B cell (primary cell): Measurements from ENCODE around the gene ZC3H18. TPM values are rescaled to one million over a fixed set of nuclear protein-coding genes. Genes with fewer than 3 reads are reported as not detected.

Experiments used
- ATAC-seq: fragments of 200-7000 bp; cut with Tn5 transposase; one replicate; pipeline ENCODE4 v1.10.0; 2021; ENCODE audit warnings: low read depth, mild to moderate bottlenecking, moderate number of reproducible peaks, moderate library complexity
- CTCF ChIA-PET: fragments of 350-600 bp; sonication (Branson Sonifier 250); formaldehyde crosslinking; loops from one replicate; lab custom pipeline; 2021; ENCODE audit warnings: antibody characterized with exemption, inconsistent platforms; lab: Charles Lee
- POLR2A ChIA-PET: fragments of 350-600 bp; sonication (Branson Sonifier 250); formaldehyde crosslinking; loops from one replicate; lab custom pipeline; 2021; ENCODE audit warnings: antibody characterized with exemption; lab: Charles Lee
- DNase-seq: peaks from one replicate; pipeline ENCODE4 v3.0.0; 2013
- H2AFZ ChIP-seq: 2 replicates; pipeline ENCODE4 v1.6.1; 2012; ENCODE audit warnings: mild to moderate bottlenecking, low read depth, low read length; ENCODE audit not compliant: insufficient read depth, poor library complexity, severe bottlenecking
- H3K27ac ChIP-seq, 2 donors: 1 replicate in 1 of 2; 2 replicates in 1 of 2; pipeline ENCODE4 v1.5.1; 2012 to 2013; ENCODE audit warnings: low read length in 2 of 2, mild to moderate bottlenecking in 2 of 2, moderate library complexity in 1 of 2
- H3K27me3 ChIP-seq, 4 experiments: fragments of 200-600 bp in 1 of 4; sonication (generic) in 1 of 4; replicated peaks in 1 of 4; 1 replicate in 2 of 4; 2 replicates in 2 of 4; pipeline versions ENCODE4 v1.6.1 to v1.7.0; 2013 to 2016; ENCODE audit warnings: low read length in 3 of 4, mild to moderate bottlenecking in 2 of 4, mixed read lengths in 1 of 4, moderate library complexity in 1 of 4; ENCODE audit not compliant: insufficient read depth in 4 of 4, control insufficient read depth in 3 of 4; ENCODE audit errors: control extremely low read depth in 1 of 4
- H3K36me3 ChIP-seq, 2 experiments: replicated peaks in 1 of 2; 1 replicate in 1 of 2; 2 replicates in 1 of 2; pipeline versions ENCODE4 v1.6.1 to v1.7.1; 2013; ENCODE audit warnings: low read length in 1 of 2; ENCODE audit not compliant: insufficient read depth in 2 of 2, control insufficient read depth in 1 of 2; ENCODE audit errors: control extremely low read depth in 1 of 2, extremely low read depth in 1 of 2
- H3K4me1 ChIP-seq, 2 donors: fragments of 200-600 bp in 1 of 2; sonication (generic) in 1 of 2; 1 replicate in 1 of 2; 2 replicates in 1 of 2; pipeline versions ENCODE4 v1.5.1 to v1.6.1; 2013 to 2017; ENCODE audit warnings: low read length in 2 of 2; ENCODE audit not compliant: control insufficient read depth in 2 of 2, insufficient read depth in 2 of 2
- H3K4me2 ChIP-seq: replicated peaks from 2 replicates; pipeline ENCODE3; 2012; ENCODE audit warnings: mild to moderate bottlenecking, low read depth, low read length; ENCODE audit not compliant: poor library complexity, severe bottlenecking
- H3K4me3 ChIP-seq, 5 experiments: fragments of 200-600 bp in 1 of 5; sonication (generic) in 1 of 5; 1 replicate in 3 of 5; 2 replicates in 2 of 5; pipeline versions ENCODE4 v1.5.1 to v1.7.0; 2011 to 2016; ENCODE audit warnings: low read length in 4 of 5, mild to moderate bottlenecking in 4 of 5, low read depth in 2 of 5, control low read depth in 1 of 5, moderate library complexity in 1 of 5; ENCODE audit not compliant: insufficient read depth in 1 of 5; ENCODE audit errors: control extremely low read depth in 1 of 5, extremely low read depth in 1 of 5
- H3K79me2 ChIP-seq: fragments of 200-600 bp; sonication (generic); one replicate; pipeline ENCODE4 v1.6.0; 2016; ENCODE audit warnings: low read length; ENCODE audit not compliant: control insufficient read depth, insufficient read depth
- H3K9ac ChIP-seq: fragments of 200-600 bp; sonication (generic); 2 replicates; pipeline ENCODE4 v1.6.1; 2017; ENCODE audit warnings: mild to moderate bottlenecking, low read length, moderate library complexity
- H3K9me3 ChIP-seq, 3 donors: one replicate each; pipeline versions ENCODE4 v1.6.1 to v1.7.1; 2013; ENCODE audit warnings: low read length in 2 of 3; ENCODE audit not compliant: control insufficient read depth in 2 of 3, insufficient read depth in 1 of 3; ENCODE audit errors: control extremely low read depth in 1 of 3
- H4K20me1 ChIP-seq: 2 replicates; pipeline ENCODE4 v1.6.0; 2012; ENCODE audit warnings: mild to moderate bottlenecking, low read length; ENCODE audit not compliant: insufficient read depth, control insufficient read depth, poor library complexity, severe bottlenecking
- H3K27ac Mint-ChIP-seq: one replicate; pipeline ENCODE4 v1.8.0; 2021; ENCODE audit warnings: mixed read lengths
- H3K27me3 Mint-ChIP-seq: one replicate; pipeline ENCODE4 v1.8.0; 2021; ENCODE audit warnings: mixed read lengths
- H3K4me1 Mint-ChIP-seq: one replicate; pipeline ENCODE4 v1.8.0; 2021; ENCODE audit warnings: mixed read lengths
- H3K4me3 Mint-ChIP-seq: one replicate; pipeline ENCODE4 v1.8.0; 2021; ENCODE audit warnings: mixed read lengths
- H3K9me3 Mint-ChIP-seq: one replicate; pipeline ENCODE4 v1.8.0; 2022; ENCODE audit warnings: mixed read lengths; ENCODE audit not compliant: insufficient read depth
- CTCF ChIP-seq: fragments of 200-600 bp; IDR thresholded peaks from one replicate; pipeline ENCODE4 v1.8.0; 2022; ENCODE audit warnings: antibody characterized with exemption, mild to moderate bottlenecking
- EZH2 ChIP-seq: IDR thresholded peaks from 2 replicates; pipeline ENCODE4 v1.6.1; 2012; ENCODE audit warnings: borderline replicate concordance, low read depth, mild to moderate bottlenecking, moderate library complexity, low read length; ENCODE audit not compliant: insufficient read depth, poor library complexity, severe bottlenecking
- WGBS: methylation state at CpG from one replicate; pipeline ENCODE4 v1.1.5; 2013; ENCODE audit warnings: missing lambda C conversion rate; ENCODE audit not compliant: insufficient coverage; 5-methylcytosine and 5-hydroxymethylcytosine counted together
- intact Hi-C: fragments of 100-400 bp; cut with micrococcal nuclease; formaldehyde crosslinking; loops from one replicate; pipeline ENCODE4 v1.10.0; 2022
- polyA plus RNA-seq: library from polyadenylated mRNA; depleted of rRNA; stranded (reverse); fragments of >200 nt; gene quantifications from 2 replicates; pipeline ENCODE4 v1.2.3, GENCODE V29; 2012
- total RNA-seq, 2 donors: library from RNA; stranded (reverse); fragments of 120-200 nt in 1 of 2; gene quantifications; 1 replicate in 1 of 2; 2 replicates in 1 of 2; pipeline versions ENCODE4 v1.2.3 to v1.2.4, GENCODE V29; 2013 to 2022

Gene ZC3H18
- total and polyA plus RNA-seq, 2 donors (not counting 1 experiment from before 2014, with no cell fraction given), result 40.4 to 74.2 TPM

- H3K27me3 Mint-ChIP-seq, result no peaks in the 10 kb centered on the region
- no peak overlapping the region for H3K4me2 ChIP-seq
- H3K27me3 ChIP-seq, result no peaks in the 10 kb centered on the region
- H4K20me1 ChIP-seq, result peaks cover 79% of the 10 kb centered on the region
- no peak overlapping the region for H3K27ac ChIP-seq
- no peaks in the 10 kb centered on the region for H3K4me1 Mint-ChIP-seq
- H3K79me2 ChIP-seq, result peaks cover 75% of the 10 kb centered on the region
- intact Hi-C loops, result no loop called here
- ChIA-PET POLR2A (no interaction called here), CTCF (no interaction called here)
- no peak overlapping the region for H3K9ac ChIP-seq
- H3K4me3 Mint-ChIP-seq, result no peak overlapping the region
- H3K36me3 ChIP-seq, result peaks cover 0 to 45% of the 10 kb centered on the region in 2 experiments
- DNase-seq (no peak), ATAC-seq (no peak)
- H3K9me3 ChIP-seq, result no peaks in the 10 kb centered on the region
- H2AFZ ChIP-seq, result no peak overlapping the region
- H3K9me3 Mint-ChIP-seq, result no peaks in the 10 kb centered on the region
- no peak overlapping the region for H3K4me3 ChIP-seq
- no peak for TF ChIP-seq CTCF
- 96% methylated on average over 10 of the region's 12 CpGs for WGBS
- no peak overlapping the region for H3K27ac Mint-ChIP-seq
- no peaks in the 10 kb centered on the region for H3K4me1 ChIP-seq
These were observed 46.5 kb downstream of the ZC3H18 start for GRCh38 chr16:88616736-88617135.

- ATAC-seq, result no peak
- 97% methylated on average over 19 of the region's 20 CpGs for WGBS
- TF ChIP-seq EZH2 (no peak), CTCF (no peak)
These were observed 47.2 kb downstream of the ZC3H18 start for GRCh38 chr16:88617268-88618031.

More at GRCh38 chr16:88617268-88618031, 47.2 kb downstream of the ZC3H18 start:
- no peak overlapping the region for H3K27ac ChIP-seq
- H3K4me3 ChIP-seq, result no peak overlapping the region
- no peaks in the 10 kb centered on the region for H3K4me1 ChIP-seq
- no peak overlapping the region for H2AFZ ChIP-seq
- H3K9me3 ChIP-seq, result no peaks in the 10 kb centered on the region
- Mint-ChIP-seq H3K4me3 (no peak overlapping the region), H3K27ac (no peak overlapping the region), H3K9me3 (no peaks in the 10 kb centered on the region), H3K4me1 (no peaks in the 10 kb centered on the region), H3K27me3 (no peaks in the 10 kb centered on the region)
- H3K36me3 ChIP-seq, result peaks cover 0 to 45% of the 10 kb centered on the region in 2 experiments
- POLR2A ChIA-PET, result no interaction called here
- CTCF ChIA-PET, result no interaction called here
- H3K4me2 ChIP-seq, result no peak overlapping the region
- peaks cover 71% of the 10 kb centered on the region for H3K79me2 ChIP-seq
- no peaks in the 10 kb centered on the region for H3K27me3 ChIP-seq
- DNase-seq, result no peak
- no peak overlapping the region for H3K9ac ChIP-seq
- intact Hi-C loops, result no loop called here
- H4K20me1 ChIP-seq, result peaks cover 85% of the 10 kb centered on the region
